ENCODE measurements around the gene PCSK4. TPM values are rescaled to one million over a fixed set of nuclear protein-coding genes. Genes with fewer than 3 reads are reported as not detected.

PCSK4 gene
- total and polyA plus RNA-seq, 9 of the 15 experiments (the other 6 are each of a cell fraction or from before 2014, with no cell fraction given) = 0.01 to 9.1 (median 2.1) TPM; not detected in 1

- no peak for TF ChIP-seq ID3 (CRISPR knock-in tag; IDR thresholded peaks at IDR 0.05)
- TF ChIP-seq ID3 (tag; IDR thresholded peaks at IDR 0.05) = peak; percentile 38; the same call in 1 of the 2 replicates
- TF ChIP-seq CHD4 (IDR thresholded peaks at IDR 0.05; ENCODE audit: insufficient read depth, insufficient replicate concordance, low read depth, low read length, poor library complexity, severe bottlenecking) = no peak
- 0 out of 2 replicates have a peak, but pooled peaks have one; percentile 35 for TF ChIP-seq SP1 (CRISPR knock-in tag; IDR thresholded peaks at IDR 0.05)
- no peak for TF ChIP-seq NR4A1 (CRISPR knock-in tag; IDR thresholded peaks at IDR 0.05)
- no peak for TF ChIP-seq NR4A1 (tag; IDR thresholded peaks at IDR 0.05)
- TF ChIP-seq TFAP4 (CRISPR knock-in tag; IDR thresholded peaks at IDR 0.05; ENCODE audit: borderline replicate concordance) = peak; percentile 68
- no peak for TF ChIP-seq CGGBP1 (CRISPR knock-in tag; IDR thresholded peaks at IDR 0.05)
- no peak for TF ChIP-seq HINFP (tag; conservative IDR thresholded peaks at IDR 0.05; ENCODE audit: low read depth)
- no peak for TF ChIP-seq NELFE (IDR thresholded peaks at IDR 0.05; ENCODE audit: insufficient read depth, insufficient read length)
- no peak for TF ChIP-seq SIX5 (IDR thresholded peaks at IDR 0.05; ENCODE audit: borderline replicate concordance in 1 of 2, insufficient read depth in 1 of 2, low read depth in 1 of 2, low read length in 2 of 2)
- TF ChIP-seq HMGXB4 (CRISPR knock-in tag; IDR thresholded peaks at IDR 0.05) = no peak
- TF ChIP-seq TRIM24 (IDR thresholded peaks at IDR 0.05) = no peak
- no peak for TF ChIP-seq THRAP3 (IDR thresholded peaks at IDR 0.05; ENCODE audit: borderline replicate concordance)
- TF ChIP-seq CEBPB (tag; IDR thresholded peaks at IDR 0.05) = no peak
- TF ChIP-seq U2AF2 (optimal IDR thresholded peaks at IDR 0.05; ENCODE audit: low read depth, low read length) = no peak
- no peak for TF ChIP-seq ZNF584 (CRISPR knock-in tag; IDR thresholded peaks at IDR 0.05; ENCODE audit: low read depth)
- no peak for TF ChIP-seq MBD2 (IDR thresholded peaks at IDR 0.05; ENCODE audit: borderline replicate concordance, low read depth)
- TF ChIP-seq ZNF124 (CRISPR knock-in tag; IDR thresholded peaks at IDR 0.05) = 0 out of 2 replicates have a peak, but pooled peaks have one; percentile 41
- no peak for TF ChIP-seq ARID3B (CRISPR knock-in tag; IDR thresholded peaks at IDR 0.05; ENCODE audit: borderline replicate concordance)
- TF ChIP-seq ZNF551 (CRISPR knock-in tag; IDR thresholded peaks at IDR 0.05) = no peak
These were observed 43.3 kb downstream of the PCSK4 start (continued) for GRCh38 chr19:1446713-1447481.
